GM12875 (cell line): ENCODE results near the gene PLEKHA6.
"Not testable (repeated sequence)": the region's sequence is repeated elsewhere in the genome, so short reads cannot be mapped to it uniquely, and the experiment has no call there.

Experiments
- H3K4me3 ChIP-seq: one replicate; pipeline ENCODE4 v1.5.1; 2011; ENCODE audit warnings: low read depth, low read length, control low read depth
- CTCF ChIP-seq: IDR thresholded peaks from 2 replicates; pipeline ENCODE4 v1.5.1; 2011; ENCODE audit warnings: low read depth, mild to moderate bottlenecking, control low read depth, inconsistent platforms, low read length, moderate library complexity, borderline replicate concordance; ENCODE audit not compliant: insufficient read depth

Gene PLEKHA6

DNA sequence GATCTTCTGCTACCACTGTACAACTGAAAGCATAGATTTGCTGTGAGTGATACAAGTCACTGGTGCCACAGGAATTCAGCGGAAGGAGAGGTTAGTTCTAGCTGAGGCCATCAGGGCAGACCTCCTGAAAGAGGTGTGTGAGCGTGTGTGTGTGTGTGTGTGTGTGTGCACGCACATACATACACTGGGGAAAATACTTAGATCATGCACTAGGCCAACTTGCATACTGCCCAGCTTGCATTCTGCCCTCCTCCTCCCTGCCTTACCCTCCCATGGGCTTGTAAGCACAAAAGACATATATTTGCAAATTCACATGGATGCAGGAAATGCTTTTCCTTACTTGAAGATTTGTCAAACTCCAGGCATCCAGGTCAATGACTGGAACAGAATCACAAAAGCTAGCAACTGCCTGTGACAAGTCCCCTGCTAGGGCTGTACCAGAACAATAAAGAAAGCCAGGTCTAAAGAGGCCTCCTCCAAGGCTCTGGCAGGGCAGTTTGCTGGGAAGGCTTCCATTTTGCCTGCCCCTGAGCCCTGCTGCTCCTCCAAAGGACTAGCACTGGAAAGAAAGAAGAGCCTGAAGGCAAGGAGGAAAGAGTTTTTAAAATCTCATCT is 23.2 kb downstream of the PLEKHA6 start:
- no peak for TF ChIP-seq CTCF
- no peak overlapping the region for H3K4me3 ChIP-seq

DNA sequence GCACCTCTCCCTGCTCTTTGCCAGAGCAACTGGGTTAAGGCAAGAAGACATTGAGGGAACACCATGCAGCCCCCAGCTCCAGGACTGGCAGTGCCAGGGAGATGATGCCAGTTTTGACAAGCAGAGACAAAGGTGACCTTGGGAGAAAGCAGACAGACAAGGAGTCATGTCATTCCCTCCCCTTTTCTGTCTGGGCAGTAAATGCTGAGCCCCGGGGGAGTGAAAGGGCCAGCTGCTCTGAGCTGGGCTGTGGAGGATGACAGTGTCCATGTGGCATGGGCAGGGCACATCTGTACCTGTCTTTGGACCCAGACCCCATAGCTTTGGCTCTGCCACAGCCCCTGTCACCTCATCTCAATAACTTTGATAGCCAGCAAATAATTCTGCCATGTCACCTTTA is 24.2 kb downstream of the PLEKHA6 start:
- TF ChIP-seq CTCF = no peak
- no peak overlapping the region for H3K4me3 ChIP-seq

GRCh38 chr1:204335085-204335484 is 24.6 kb downstream of the PLEKHA6 start:
- no peak overlapping the region for H3K4me3 ChIP-seq
- no peak for TF ChIP-seq CTCF

GRCh38 chr1:204334455-204334854 is 25.3 kb downstream of the PLEKHA6 start:
- no peak for TF ChIP-seq CTCF
- H3K4me3 ChIP-seq = no peak overlapping the region

GRCh38 chr1:204333427-204333826 is 26.3 kb downstream of the PLEKHA6 start:
- no peak for TF ChIP-seq CTCF
- H3K4me3 ChIP-seq = no peak overlapping the region

DNA sequence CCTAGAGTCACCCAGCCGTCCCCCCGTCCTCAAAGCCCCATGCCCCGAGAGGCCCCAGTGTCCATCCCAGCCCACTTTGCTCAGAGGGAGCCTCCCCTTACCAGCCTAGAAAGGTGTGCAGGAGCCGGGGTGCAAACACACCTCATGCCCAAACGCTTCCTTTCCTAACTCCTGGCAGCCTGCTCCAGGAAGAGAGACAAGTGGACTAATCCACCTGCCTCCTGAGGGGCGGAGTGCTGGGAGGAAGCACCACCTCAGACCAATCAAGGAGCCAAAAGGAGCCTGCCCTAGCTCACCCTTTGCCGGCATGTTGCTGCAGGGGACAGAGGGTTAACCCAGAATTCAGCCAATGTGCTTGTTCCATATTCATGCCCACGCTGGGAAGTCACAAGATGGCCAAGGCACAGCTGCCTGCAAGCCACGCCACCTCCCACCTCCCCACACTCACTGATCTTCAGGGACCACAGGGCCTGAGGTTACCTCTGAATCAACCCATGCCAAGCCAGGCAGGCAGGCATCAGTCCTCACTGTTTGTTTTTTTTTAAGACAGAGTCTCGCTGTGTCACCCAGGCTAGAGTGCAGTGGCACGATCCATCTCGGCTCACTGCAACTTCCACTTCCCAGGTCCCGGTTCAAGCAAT is 27.8 kb downstream of the PLEKHA6 start:
- no peak overlapping the region for H3K4me3 ChIP-seq
- no peak for TF ChIP-seq CTCF

DNA sequence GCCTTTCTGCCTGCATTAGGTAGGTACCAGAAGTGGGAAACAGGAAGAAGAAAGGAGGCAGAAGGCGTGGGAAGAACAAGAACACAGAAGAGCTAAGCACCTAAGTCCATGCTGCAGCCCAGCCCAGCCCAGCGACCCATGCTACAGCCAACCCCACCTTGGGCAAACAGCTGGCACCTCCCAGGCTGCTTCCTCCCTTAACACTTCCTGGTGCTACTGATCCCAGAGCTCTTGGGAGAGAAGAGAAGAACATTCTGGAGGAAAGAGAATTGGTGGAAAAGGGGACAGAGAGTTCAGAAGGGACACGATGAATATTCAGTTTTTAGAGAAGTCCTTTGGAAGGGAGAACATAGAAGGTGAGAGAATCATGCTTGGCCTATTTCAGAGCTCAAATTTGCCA is 28.5 kb downstream of the PLEKHA6 start:
- no peak for TF ChIP-seq CTCF
- H3K4me3 ChIP-seq = no peak overlapping the region

GRCh38 chr1:204327870-204328269 is 31.9 kb downstream of the PLEKHA6 start:
- H3K4me3 ChIP-seq = not testable (repeated sequence)
